Uterus (tissue), 4 donors: ENCODE results near the gene SETBP1. TPM values are rescaled to one million over a fixed set of nuclear protein-coding genes. Genes with fewer than 3 reads are reported as not detected.

Source experiments
- DNase-seq, 2 donors: peaks; one replicate each; pipeline ENCODE4 v3.0.0-alpha.2; 2019 to 2020
- H3K27ac ChIP-seq, 2 donors: fragments of 200-600 bp; sonication (generic); 1 replicate in 1 of 2; 2 replicates in 1 of 2; pipeline ENCODE4 v1.5.1; 2016 to 2018
- H3K27me3 ChIP-seq, 2 donors: fragments of 200-600 bp; sonication (generic); one replicate each; pipeline ENCODE4 v1.5.1; 2018 to 2019; ENCODE audit warnings: control low read depth in 1 of 2
- H3K36me3 ChIP-seq, 2 donors: fragments of 200-600 bp; sonication (generic); one replicate each; pipeline ENCODE4 v1.5.1; 2019; ENCODE audit warnings: control low read depth in 1 of 2
- H3K4me1 ChIP-seq, 2 donors: fragments of 200-600 bp; sonication (generic); one replicate each; pipeline ENCODE4 v1.5.1; 2018 to 2019; ENCODE audit warnings: control low read depth in 1 of 2
- H3K4me3 ChIP-seq, 2 donors: fragments of 200-600 bp; sonication (generic); 1 replicate in 1 of 2; 2 replicates in 1 of 2; pipeline ENCODE4 v1.5.1; 2018 to 2019; ENCODE audit warnings: mild to moderate bottlenecking in 1 of 2
- H3K9me3 ChIP-seq, 2 donors: fragments of 200-600 bp; sonication (generic); one replicate each; pipeline ENCODE4 v1.5.1; 2019; ENCODE audit warnings: control low read depth in 1 of 2
- CTCF ChIP-seq, 4 experiments: fragments of 200-600 bp in 2 of 4; fragments of 450-650 bp in 2 of 4; sonication (generic) in 2 of 4; IDR thresholded peaks; one replicate each; pipeline ENCODE4 v1.5.1; 2016 to 2019; ENCODE audit warnings: antibody characterized with exemption in 4 of 4, mild to moderate bottlenecking in 2 of 4, moderate library complexity in 1 of 4
- POLR2A ChIP-seq, 2 donors: fragments of 450-650 bp; IDR thresholded peaks; one replicate each; pipeline ENCODE4 v1.6.1; 2016; ENCODE audit warnings: antibody characterized with exemption in 2 of 2, mild to moderate bottlenecking in 1 of 2, moderate library complexity in 1 of 2
- intact Hi-C: fragments of 100-400 bp; cut with DNase I; formaldehyde crosslinking; loops from one replicate; pipeline ENCODE4 v1.15.1; 2023; ENCODE audit warnings: low total_unique reads
- total RNA-seq, 4 donors: library from RNA; depleted of rRNA in 3 of 4; stranded (reverse); fragments of >200 nt in 3 of 4; gene quantifications; one replicate each; pipeline versions ENCODE4 v1.1.0 to v1.2.4, GENCODE V29; 2014 to 2023
- donor health status: DM: yes; HTN: yes; CAD: no.

SETBP1 gene
- total RNA-seq, 4 donors from 2014 or later: 16.8 to 74.0 (median 36.9) TPM

GRCh38 chr18:44960580-44960979 lies 279.9 kb downstream of the SETBP1 start:
- no peaks in the 10 kb centered on the region for H3K36me3 ChIP-seq
- no peak overlapping the region for H3K4me3 ChIP-seq
- H3K4me1 ChIP-seq: no peaks in the 10 kb centered on the region
- TF ChIP-seq CTCF (IDR thresholded peaks at IDR 0.05) (no peak), POLR2A (IDR thresholded peaks at IDR 0.05) (no peak)
- no peak for DNase-seq
- H3K9me3 ChIP-seq: no peaks in the 10 kb centered on the region
- no peak overlapping the region for H3K27ac ChIP-seq
- intact Hi-C loops: no loop called here
- no peaks in the 10 kb centered on the region for H3K27me3 ChIP-seq

GRCh38 chr18:44961288-44961995 lies 280.8 kb downstream of the SETBP1 start:
- intact Hi-C loops: no loop called here
- DNase-seq: no peak
- no peaks in the 10 kb centered on the region for H3K36me3 ChIP-seq
- no peak overlapping the region for H3K4me3 ChIP-seq
- TF ChIP-seq CTCF (IDR thresholded peaks at IDR 0.05) (no peak), POLR2A (IDR thresholded peaks at IDR 0.05) (no peak)
- H3K4me1 ChIP-seq: no peaks in the 10 kb centered on the region
- H3K27me3 ChIP-seq: no peaks in the 10 kb centered on the region
- H3K27ac ChIP-seq: no peak overlapping the region
- no peaks in the 10 kb centered on the region for H3K9me3 ChIP-seq

- no peak for TF ChIP-seq CTCF (IDR thresholded peaks at IDR 0.05)
- no peak for TF ChIP-seq POLR2A (IDR thresholded peaks at IDR 0.05)
- no peak overlapping the region for H3K27ac ChIP-seq
- H3K4me3 ChIP-seq: no peak overlapping the region
- intact Hi-C loops: no loop called here
- H3K9me3 ChIP-seq: no peaks in the 10 kb centered on the region
- DNase-seq: no peak
- no peaks in the 10 kb centered on the region for H3K27me3 ChIP-seq
- peaks cover 0 to 5% of the 10 kb centered on the region in 2 donors for H3K4me1 ChIP-seq
- H3K36me3 ChIP-seq: no peaks in the 10 kb centered on the region
Measured at GRCh38 chr18:44967599-44967998, 286.9 kb downstream of the SETBP1 start.

GRCh38 chr18:44968336-44968735 lies 287.6 kb downstream of the SETBP1 start:
- intact Hi-C loops: no loop called here

More at GRCh38 chr18:44968336-44968735, 287.6 kb downstream of the SETBP1 start:
- no peak for DNase-seq
- H3K36me3 ChIP-seq: no peaks in the 10 kb centered on the region
- H3K9me3 ChIP-seq: no peaks in the 10 kb centered on the region
- peaks cover 0 to 5% of the 10 kb centered on the region in 2 donors for H3K4me1 ChIP-seq
- TF ChIP-seq POLR2A (IDR thresholded peaks at IDR 0.05) (no peak), CTCF (IDR thresholded peaks at IDR 0.05) (no peak)
- peak overlapping the region in 1 of 2 donors; percentile 18 for H3K27ac ChIP-seq
- no peak overlapping the region for H3K4me3 ChIP-seq
- H3K27me3 ChIP-seq: no peaks in the 10 kb centered on the region
